Umbilical cord (tissue), 2 donors: ENCODE results near the gene ZNF124. TPM values are rescaled to one million over a fixed set of nuclear protein-coding genes. Genes with fewer than 3 reads are reported as not detected.
"Not testable (repeated sequence)": the region's sequence is repeated elsewhere in the genome, so short reads cannot be mapped to it uniquely, and the experiment has no call there.

Source experiments
- DNase-seq: peaks from one replicate; pipeline ENCODE4 v3.0.0-alpha.2; 2015; ENCODE audit warnings: low spot score
- total RNA-seq: library from RNA; depleted of rRNA; stranded (reverse); fragments of >200 nt; gene quantifications from one replicate; pipeline ENCODE4 v1.2.3, GENCODE V29; 2014; ENCODE audit warnings: low replicate concordance; ENCODE audit not compliant: insufficient read depth

The ZNF124 gene
- 93.4 TPM for total RNA-seq

DNA sequence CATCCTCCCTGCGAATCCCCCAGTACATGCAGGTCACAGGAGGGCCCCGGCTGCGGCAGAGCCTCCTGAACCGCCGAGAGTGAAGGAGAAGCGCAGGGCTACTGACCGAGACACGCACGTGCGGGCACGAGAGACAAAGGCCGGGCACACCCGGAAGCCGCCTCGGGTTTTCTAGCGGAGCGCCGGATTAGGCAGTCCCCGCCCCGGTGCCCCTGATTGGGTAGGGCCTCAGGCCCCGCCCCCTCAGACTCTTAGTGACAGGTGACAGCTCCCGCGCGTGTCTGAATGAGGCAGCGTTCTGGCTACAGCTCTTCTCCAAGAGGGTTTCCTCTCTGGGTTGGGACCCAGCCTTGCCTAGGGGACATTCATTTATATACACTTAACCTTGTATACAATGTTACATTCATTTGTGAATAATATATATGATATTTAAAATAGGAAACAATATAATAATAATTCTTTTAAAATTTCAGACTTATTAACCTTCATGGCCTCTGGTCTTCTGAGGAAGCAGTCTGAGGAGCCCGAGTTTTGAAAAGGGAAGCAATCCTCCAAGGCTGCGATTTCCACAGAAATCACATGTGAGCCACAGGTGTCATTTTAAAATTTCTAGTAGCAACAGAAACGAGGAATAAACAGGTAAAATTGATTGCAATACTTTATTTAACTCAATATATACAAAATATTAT, at the start of gene ZNF124:
Gene ZNF124, minus strand, starts transcription at position 146 of the 689 bp plus-strand sequence. Its CDS starts 143 bp downstream, at position 3.
- DNase-seq, result not testable (repeated sequence)

DNA sequence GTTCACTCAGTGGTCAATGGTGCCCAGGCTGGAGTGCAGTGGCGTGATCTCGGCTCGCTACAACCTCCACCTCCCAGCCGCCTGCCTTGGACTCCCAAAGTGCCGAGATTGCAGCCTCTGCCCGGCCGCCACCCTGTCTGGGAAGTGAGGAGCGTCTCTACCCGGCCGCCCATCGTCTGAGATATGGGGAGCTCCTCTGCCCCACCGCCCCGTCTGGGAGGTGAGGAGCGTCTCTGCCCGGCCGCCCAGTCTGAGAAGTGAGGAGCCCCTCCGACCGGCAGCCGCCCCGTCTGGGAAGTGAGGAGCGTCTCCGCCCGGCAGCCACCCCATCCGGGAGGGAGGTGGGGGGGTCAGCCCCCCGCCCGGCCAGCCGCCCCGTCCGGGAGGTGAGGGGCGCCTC, 48.5 kb upstream of the ZNF124 start:
- DNase-seq, result not testable (repeated sequence)

DNA sequence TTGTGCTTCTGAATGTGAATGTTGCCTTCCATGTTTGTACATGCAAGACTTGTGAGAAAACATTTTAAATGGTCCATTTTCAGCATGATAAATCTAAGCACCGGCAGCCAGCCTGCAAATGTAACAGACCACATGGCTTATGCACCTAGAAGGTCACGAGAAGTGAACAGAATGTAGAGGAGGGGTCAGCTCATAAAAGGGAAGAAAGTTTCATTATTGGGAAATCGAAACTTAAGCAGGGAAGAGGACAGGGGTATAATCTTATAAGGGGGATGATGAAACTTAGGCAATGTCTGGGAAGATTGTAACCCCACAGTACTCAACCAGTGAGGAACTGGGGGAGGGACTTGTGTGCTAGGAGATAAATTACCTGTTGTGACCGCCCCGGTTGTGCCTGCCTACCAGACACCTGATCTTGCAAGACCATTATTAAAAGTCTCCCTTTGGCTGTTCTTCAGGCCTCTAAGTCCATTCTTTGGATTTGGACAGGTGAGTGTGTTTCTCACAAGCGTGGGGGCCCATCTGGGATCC, 46.4 kb upstream of the ZNF124 start:
- no peak for DNase-seq

DNA sequence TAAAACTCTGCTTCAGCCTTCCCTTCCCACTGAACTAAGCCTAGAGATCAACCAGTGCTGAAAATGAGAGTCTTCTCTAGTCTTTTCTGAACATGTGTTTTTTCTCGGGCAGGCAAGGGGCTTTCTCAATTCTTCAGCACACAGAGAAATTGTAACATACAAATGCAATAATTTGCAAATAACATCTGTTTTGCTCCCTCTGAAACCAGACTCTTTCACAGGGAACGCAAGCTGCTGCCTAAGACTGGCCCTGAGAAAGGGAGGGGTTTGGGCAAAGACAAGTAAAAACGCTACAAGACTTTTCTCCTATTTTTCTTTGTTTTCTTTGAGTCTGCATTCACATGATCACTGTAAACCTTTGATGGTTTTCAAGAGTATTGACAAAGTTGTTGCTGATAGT, 44.4 kb upstream of the ZNF124 start:
- no peak for DNase-seq

DNA sequence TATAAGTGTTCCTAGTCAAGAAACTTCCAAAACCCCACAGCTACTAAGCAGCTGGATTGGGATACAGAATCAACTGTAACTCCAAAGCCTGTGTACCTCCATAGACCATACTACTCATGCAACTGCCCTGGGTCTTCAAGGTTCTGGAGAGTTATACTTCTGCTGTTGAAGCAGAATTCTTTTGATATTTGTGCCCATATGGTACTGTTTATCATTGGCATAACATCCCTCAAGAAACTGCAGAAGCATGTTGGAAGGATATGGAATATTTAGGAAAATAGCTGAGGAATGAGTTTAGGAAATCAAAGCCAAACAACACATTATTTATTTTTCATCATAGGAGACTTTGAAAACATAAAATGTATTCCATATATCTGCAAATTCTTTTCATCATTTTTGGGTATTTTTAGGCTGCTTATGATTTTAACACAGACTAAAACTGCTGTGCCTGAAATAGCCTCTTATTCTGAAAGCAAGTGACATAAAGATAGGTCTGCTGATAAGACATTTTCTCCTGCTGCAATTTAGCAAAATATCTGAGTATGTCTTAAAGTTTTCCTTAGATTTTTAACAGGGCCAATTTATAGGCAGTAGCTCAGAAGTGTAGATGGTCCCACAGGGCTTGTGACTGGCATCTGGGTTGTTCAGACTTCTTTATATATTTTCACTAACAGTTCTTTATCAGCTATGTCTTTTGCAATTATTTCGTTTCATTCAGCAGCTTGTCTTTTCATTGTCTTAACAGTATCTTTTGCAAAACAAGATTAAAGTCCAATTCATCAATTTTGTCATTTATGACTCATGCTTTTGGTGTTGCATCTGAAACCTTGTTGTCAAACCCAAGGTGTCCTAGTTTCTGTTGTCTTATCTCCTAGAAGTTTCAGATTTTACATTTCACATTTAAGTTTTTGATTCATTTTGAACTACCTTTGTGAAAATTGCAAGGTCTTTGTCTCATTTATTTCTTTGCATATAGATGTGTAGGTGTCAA, 41.1 kb upstream of the ZNF124 start:
- no peak for DNase-seq

DNA sequence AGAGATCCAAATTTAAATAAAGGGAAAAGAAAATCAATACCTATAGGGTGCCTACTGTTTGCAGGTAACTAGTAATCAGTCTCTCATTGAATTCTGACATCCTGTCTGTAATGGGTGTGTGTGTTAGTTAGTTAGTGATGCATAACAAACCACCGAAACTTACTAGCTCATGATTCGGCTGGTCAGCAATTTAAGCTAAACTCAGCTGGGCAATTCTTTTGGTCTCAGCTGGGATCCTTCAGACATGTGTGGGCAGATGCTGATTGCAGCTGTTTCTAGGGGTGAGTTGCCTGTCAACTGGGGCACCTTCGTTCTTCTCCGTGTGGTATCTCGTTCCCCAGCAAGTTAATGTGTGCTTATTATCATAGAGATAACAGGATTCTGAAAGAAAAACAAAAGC, 40.2 kb upstream of the ZNF124 start:
- no peak for DNase-seq

DNA sequence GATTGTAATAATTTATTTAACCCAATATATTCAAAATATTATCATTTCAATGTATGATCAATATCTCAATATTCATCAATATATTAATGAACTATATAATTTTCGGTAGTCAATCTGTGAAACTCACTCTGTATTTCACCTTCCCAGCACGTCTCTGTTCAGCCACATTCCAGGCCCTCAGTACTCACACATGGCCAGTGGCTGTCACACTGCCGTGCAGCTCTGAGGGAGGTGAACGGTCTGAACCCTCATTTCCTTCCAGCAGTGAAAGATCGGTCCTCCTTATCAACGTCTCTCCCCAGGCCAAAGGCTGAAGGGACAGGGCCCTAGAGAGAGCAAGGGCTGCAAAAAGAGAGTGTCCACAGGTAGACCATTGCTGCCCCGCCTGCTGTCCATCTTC, 39.5 kb upstream of the ZNF124 start:
- DNase-seq, result no peak

DNA sequence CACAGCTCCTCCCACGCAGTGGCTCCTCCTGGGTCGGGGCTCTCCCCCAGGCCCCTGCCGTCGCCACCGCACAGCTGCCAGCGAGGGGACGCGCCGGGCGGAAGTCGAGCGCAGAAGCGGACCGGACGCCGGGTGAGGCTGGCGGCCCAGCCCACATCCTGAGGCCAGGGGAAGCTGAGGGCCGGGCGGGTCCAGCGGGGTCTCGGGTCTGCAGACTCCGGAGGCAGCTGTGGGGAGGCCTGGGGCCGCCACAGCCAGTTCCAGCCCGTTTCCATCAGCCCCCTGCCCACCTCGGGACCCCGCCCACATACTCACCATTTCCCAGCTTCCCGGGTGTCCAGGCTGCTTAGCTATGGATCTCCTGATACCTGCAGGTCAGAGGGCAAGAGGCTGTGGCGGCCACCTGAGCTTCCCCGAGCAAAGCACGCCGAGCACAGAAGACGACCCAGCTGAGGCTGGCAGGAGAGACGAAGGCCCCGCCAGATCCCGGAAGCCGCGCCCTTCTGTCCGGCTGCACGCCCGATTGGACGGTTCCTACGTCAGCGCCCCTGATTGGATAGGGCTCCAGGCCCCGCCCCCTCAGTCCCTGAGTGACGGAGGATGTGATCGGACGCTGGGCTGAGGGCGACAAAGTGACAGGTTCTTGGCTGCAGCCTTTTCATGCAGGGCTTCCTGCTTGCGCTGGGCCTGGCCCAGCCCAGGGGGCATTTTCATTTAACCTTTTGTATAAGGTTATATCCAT, 38.7 kb upstream of the ZNF124 start:
- peak; percentile 97 for DNase-seq

DNA sequence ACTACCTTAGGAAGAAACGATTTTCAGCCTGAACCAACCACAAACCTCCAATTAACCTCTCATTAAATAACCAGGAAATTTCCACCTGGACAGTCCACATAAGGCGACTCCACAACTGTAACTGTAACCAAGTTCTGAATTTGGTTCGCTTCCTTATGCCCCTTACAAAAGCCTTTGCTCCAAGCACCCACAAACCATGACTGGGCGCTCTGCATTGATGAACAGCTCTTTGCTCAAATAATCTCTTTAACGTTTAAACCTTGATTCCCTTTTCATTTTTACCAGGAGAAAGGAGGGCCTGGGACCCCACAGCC, 38.2 kb upstream of the ZNF124 start:
- peak; percentile 6 for DNase-seq

DNA sequence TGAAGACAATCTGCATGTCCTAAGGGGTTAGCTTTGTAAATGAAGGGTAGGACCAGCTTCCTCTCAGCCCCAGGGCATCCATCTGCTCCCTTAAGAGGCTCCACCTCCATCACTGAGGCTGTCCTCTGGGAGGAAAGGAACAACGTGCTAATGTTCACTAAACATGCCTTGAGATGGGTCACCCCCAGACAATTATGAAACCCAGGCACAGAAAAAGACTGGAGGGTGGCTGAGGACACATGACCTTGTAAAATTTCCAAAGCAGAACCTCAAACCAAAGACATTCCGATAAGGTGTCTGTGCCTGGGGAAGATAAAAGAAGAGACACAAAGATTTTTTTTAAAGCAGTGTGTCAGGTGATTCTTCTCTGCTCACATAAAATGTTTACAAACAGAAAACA, 37.6 kb upstream of the ZNF124 start:
- no peak for DNase-seq

DNA sequence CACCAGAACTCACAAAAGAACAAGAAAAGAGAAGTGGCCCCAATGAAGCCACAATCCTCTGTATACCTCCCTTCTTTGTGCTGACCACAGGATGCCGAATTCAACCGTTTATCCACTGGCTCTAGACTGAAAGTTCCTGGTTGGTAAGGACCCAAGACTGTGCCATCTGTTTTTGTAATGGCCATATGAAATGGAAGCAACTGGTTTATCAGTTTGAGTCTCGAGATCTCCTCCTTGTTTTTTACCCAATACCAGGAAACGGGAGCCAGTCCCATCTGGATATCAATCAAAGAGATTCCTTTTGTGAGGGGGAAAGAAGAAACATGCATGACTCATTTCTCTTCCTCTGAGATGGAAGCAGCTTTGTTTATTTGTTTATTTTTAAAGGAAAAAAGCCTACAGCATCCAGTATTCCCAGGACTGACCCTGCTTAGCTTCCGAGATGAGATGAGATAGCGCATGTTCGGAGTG, 32.4 kb upstream of the ZNF124 start:
- DNase-seq, result no peak

DNA sequence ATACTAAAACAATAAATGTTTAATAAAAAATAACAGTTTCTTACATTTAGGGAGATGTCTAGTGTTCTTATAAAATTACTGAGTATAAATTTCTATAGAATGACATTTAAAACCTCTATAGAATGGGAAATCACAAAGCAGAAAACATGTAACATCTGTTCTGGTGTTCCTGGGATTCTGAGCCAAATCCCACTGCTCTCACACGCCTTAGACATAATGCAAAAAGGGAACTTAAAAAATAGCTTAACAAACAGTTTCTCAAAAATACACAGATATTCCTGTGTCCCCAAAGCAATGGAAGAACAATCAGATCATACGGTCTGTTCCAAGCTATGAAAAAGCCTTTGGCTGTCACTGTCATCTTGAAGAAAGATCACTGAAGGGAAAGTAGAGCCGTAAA, 27.0 kb upstream of the ZNF124 start:
- no peak for DNase-seq

DNA sequence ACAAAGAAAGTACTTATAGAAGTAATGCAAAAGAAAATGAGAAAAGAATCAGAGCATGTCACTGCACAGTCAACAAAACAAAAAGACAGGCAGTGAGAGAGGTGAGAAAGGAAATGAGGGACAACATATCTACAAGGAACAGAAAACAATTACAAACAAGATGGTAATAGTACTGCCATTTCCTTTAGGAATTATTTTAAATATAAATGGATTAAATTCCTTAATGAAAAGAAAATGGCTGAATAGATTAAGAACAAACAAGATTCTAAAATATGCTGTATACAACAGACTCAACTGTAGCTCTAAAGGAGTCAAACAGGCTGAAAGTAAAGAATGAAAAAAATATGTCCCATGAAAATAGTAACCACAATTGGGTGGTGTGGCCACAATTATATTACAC, 22.1 kb upstream of the ZNF124 start:
- DNase-seq, result no peak

DNA sequence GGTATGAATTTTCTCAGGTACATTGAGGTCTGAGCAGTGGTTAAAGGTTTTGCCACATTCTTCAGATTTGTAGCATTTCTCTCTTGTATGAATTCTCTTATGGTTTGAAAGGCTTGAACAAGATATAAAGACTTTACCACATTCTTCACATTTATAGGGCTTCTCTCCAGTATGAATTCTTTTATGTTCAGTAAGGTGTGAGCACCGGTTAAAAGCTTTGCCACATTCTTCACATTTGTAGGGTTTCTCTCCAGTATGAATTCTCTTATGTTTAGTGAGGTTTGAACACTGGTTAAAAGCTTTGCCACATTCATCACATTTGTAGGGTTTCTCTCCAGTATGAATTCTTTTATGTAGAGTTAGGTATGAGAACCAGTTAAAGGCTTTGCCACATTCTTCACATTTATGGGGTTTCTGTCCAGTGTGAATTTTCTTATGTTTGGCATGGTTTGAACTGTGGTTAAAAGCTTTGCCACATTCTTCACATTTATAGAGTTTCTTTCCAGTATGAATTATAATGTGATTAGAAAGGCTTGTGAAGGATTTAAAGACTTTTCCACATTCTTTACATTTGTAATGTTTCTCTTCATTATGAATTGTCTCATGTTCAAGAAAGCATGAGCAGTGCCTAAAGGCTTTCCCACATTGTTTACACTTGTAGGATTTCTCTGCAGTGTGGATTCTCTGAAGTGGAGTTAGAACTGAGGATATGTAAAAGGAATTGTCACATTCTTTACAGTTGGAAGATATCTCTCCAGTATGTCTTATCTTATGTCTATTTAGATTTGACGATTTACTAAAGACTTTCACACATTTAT, 18.4 kb upstream of the ZNF124 start:
- no peak for DNase-seq

DNA sequence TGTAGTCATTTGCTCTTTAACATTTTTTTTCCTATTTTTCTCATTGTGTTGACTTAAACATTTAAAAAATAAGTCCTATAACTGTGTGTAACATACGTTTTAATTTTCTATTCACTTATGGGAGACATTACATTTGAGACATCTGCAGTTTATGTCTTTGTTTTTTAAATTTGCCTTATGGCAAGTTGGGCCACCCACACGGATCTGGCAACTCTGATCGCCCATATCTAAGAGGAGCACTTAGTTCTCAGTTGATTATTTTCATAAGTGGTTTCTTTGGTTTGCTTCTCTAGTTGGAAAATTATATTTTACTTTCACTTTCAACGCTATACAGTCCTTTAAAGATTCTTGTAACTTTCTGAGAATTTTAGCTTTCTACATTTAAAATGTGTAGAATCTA, 13.8 kb upstream of the ZNF124 start:
- DNase-seq, result no peak

DNA sequence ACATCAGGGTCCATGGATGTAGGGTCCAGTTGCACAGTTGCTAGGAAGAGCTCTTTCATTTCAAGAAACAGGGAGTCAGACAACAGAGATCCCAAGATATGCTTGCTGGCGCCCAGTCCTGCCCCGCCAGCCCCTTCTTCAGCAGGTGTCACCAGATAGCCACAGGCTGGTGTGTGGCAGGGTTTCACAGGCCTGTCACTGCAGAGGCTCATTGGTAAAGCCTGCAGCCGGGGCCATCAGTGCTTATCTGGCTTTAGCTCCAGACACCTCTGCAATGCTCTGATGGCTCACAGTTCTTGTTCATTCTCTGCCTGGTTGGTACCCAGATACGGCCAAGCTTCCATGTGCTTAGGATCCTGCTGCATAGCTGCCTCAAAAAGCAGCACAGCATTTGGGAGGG, 12.4 kb upstream of the ZNF124 start:
- no peak for DNase-seq

DNA sequence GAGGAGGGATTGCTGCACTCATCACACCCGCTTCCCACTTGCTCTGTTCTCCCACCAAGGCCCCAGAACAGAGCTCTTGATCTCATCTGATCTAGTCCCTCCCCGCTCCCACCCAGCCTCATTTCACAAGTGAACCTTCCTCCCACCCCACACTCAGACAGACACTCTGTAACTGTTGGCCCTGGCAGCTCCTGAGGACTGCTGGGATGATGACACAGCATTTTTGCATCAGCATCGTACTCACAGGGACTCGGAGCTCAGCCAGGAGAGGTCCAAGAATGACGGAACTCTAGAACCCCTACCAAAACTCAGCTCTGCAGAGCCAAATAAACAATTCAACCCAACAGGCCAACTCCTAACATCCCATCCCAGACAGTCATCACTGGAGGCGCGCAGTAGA, 11.2 kb upstream of the ZNF124 start:
- no peak for DNase-seq

DNA sequence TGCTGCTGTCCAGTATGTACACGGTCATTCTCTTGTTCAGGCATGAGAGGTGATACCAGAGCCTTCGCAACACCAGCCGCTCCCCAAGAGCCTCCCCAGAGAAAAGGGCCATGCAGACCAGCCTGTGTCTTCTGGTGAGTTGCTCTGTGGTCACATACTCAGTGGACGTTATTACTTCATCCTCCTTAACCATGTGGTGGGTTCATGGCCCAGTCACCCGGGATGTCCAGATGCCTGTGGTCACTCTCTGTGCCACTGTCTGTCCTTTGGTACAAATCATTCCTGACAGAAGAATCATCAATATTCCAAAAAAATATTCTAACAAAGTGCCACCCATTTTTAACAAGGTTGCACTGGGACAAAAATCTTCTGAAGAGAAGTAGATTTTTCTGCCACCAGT, 8.8 kb upstream of the ZNF124 start:
- no peak for DNase-seq

DNA sequence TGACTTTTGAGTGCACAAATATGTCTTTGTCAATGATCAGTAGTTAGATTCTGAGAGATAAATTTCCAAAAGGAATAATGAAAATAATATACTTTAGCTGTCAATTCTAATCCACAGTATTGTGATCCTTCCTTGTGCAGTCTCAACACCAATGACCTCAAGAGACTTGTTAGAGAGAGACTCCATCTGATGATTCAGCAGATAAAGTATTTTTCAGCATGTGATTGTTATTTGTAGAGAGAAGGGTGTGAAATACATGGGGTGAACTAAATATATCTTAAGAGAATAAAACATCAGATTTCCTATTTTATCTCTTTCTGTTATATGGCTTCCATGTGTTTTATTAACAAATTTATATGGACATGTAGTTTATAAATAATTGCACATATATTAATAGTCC, 5.9 kb upstream of the ZNF124 start:
- DNase-seq, result no peak

DNA sequence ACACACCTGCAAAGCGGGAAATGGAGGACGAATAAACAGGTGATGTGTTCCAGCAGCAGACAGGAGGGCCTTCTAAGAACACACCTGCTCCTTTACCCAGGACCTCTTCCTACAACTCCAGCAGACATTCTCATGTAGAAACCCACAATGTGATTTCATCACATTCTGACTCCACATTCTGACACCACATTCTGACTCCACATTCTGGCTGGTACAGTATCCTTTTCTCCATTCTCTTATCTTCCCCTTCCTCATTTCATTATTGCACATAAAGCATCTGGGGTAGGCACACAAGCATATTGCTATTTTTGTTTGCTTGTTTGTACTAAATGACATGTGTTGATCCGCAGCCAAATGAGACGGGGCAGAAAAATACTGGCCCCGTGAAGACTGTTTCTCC, 3.6 kb upstream of the ZNF124 start:
- DNase-seq, result no peak

DNA sequence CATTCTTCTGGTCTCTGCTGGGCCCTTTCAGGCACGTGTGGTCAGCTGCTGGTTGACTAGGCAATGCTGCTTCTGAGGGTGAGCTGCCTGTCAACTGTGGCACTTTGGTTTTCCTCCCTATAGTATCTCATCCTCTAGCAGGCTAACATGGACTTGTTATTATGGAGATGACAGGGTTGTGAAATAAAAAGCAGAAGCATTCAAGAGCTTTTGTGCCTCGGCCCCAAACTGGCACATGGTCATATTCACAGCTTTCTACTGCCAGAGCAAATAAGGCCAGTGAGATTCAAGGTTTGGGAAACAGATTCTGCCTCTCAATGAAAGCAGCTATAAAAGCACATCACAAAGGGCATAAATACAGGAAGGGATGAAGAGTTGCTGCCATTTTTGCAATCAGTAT, 1.6 kb upstream of the ZNF124 start:
- DNase-seq, result no peak
